SJSA1 (cell line): ENCODE results near the gene ART1. TPM values are rescaled to one million over a fixed set of nuclear protein-coding genes. Genes with fewer than 3 reads are reported as not detected.

ENCODE experiments used
- DNase-seq, 2 experiments: peaks; one replicate each; pipeline ENCODE4 v3.0.0-alpha.2; 2015 to 2020; ENCODE audit warnings: low spot score in 2 of 2, low read depth in 1 of 2
- H3K27ac ChIP-seq: fragments of 250-450 bp; sonication (Bioruptor Pico); 2 replicates; pipeline ENCODE4 v1.5.1; 2020; ENCODE audit warnings: mild to moderate bottlenecking, moderate library complexity
- H3K27me3 ChIP-seq: fragments of 250-450 bp; sonication (Bioruptor Pico); replicated peaks from 2 replicates; pipeline ENCODE4 v1.5.1; 2020; ENCODE audit warnings: mild to moderate bottlenecking, moderate library complexity
- H3K36me3 ChIP-seq: fragments of 250-450 bp; sonication (Bioruptor Pico); 2 replicates; pipeline ENCODE4 v1.5.1; 2020; ENCODE audit warnings: mild to moderate bottlenecking
- H3K4me1 ChIP-seq: fragments of 250-450 bp; sonication (Bioruptor Pico); replicated peaks from 2 replicates; pipeline ENCODE4 v1.6.1; 2021; ENCODE audit warnings: mild to moderate bottlenecking
- H3K4me3 ChIP-seq: fragments of 250-450 bp; sonication (Bioruptor Pico); 2 replicates; pipeline ENCODE4 v1.5.1; 2020; ENCODE audit warnings: mild to moderate bottlenecking
- H3K9me3 ChIP-seq: fragments of 250-450 bp; sonication (Bioruptor Pico); replicated peaks from 2 replicates; pipeline ENCODE4 v1.5.1; 2020; ENCODE audit warnings: mild to moderate bottlenecking
- total RNA-seq: library from RNA; depleted of rRNA; stranded (reverse); fragments of >200 nt; shearing (Covaris generic); gene quantifications from 2 replicates; pipeline ENCODE4 v1.2.3, GENCODE V29; 2014; rRNA removed

Gene ART1
- total RNA-seq, 1 experiment from 2014 or later, result not detected

- H3K27me3 ChIP-seq, result no peaks in the 10 kb centered on the region
- no peak overlapping the region for H3K4me3 ChIP-seq
- no peaks in the 10 kb centered on the region for H3K9me3 ChIP-seq
- no peaks in the 10 kb centered on the region for H3K4me1 ChIP-seq
- DNase-seq, result no peak
- peaks cover 93% of the 10 kb centered on the region for H3K36me3 ChIP-seq
- H3K27ac ChIP-seq, result no peak overlapping the region
Observed at GRCh38 chr11:3684129-3684818, 39.3 kb downstream of the ART1 start.

GRCh38 chr11:3684819-3685172 lies 39.9 kb downstream of the ART1 start:
- H3K4me1 ChIP-seq, result no peaks in the 10 kb centered on the region
- H3K9me3 ChIP-seq, result no peaks in the 10 kb centered on the region
- DNase-seq, result no peak
- H3K4me3 ChIP-seq, result no peak overlapping the region
- peaks cover 93% of the 10 kb centered on the region for H3K36me3 ChIP-seq
- no peaks in the 10 kb centered on the region for H3K27me3 ChIP-seq
- no peak overlapping the region for H3K27ac ChIP-seq

- Histone ChIP-seq H3K4me3 (no peak overlapping the region), H3K4me1 (no peaks in the 10 kb centered on the region), H3K27ac (no peak overlapping the region), H3K27me3 (no peaks in the 10 kb centered on the region), H3K9me3 (no peaks in the 10 kb centered on the region), H3K36me3 (peaks cover 93% of the 10 kb centered on the region)
- no peak for DNase-seq
Observed at GRCh38 chr11:3685923-3686322, 41.0 kb downstream of the ART1 start.

- H3K36me3 ChIP-seq, result peaks cover 93% of the 10 kb centered on the region
Observed at GRCh38 chr11:3686751-3687150, 41.8 kb downstream of the ART1 start.

GRCh38 chr11:3700410-3700809 lies 55.5 kb downstream of the ART1 start:
- H3K4me3 ChIP-seq, result no peak overlapping the region
- H3K27me3 ChIP-seq, result no peaks in the 10 kb centered on the region
- H3K36me3 ChIP-seq, result peaks cover 96% of the 10 kb centered on the region
- no peak for DNase-seq
- H3K9me3 ChIP-seq, result no peaks in the 10 kb centered on the region
- no peaks in the 10 kb centered on the region for H3K4me1 ChIP-seq
- H3K27ac ChIP-seq, result no peak overlapping the region

More at GRCh38 chr11:3686751-3687150, 41.8 kb downstream of the ART1 start:
- no peaks in the 10 kb centered on the region for H3K9me3 ChIP-seq
- DNase-seq, result no peak
- H3K27ac ChIP-seq, result no peak overlapping the region
- no peaks in the 10 kb centered on the region for H3K4me1 ChIP-seq
- H3K27me3 ChIP-seq, result no peaks in the 10 kb centered on the region
- H3K4me3 ChIP-seq, result no peak overlapping the region

- no peaks in the 10 kb centered on the region for H3K27me3 ChIP-seq
- DNase-seq, result no peak
- peaks cover 96% of the 10 kb centered on the region for H3K36me3 ChIP-seq
- H3K9me3 ChIP-seq, result no peaks in the 10 kb centered on the region
- H3K27ac ChIP-seq, result no peak overlapping the region
- no peak overlapping the region for H3K4me3 ChIP-seq
- no peaks in the 10 kb centered on the region for H3K4me1 ChIP-seq
Observed at GRCh38 chr11:3700910-3701309, 56.0 kb downstream of the ART1 start.

- no peak overlapping the region for H3K4me3 ChIP-seq
- H3K27ac ChIP-seq, result no peak overlapping the region
- no peaks in the 10 kb centered on the region for H3K9me3 ChIP-seq
- no peak for DNase-seq
- no peaks in the 10 kb centered on the region for H3K27me3 ChIP-seq
- peaks cover 95% of the 10 kb centered on the region for H3K36me3 ChIP-seq
- H3K4me1 ChIP-seq, result no peaks in the 10 kb centered on the region
Observed at GRCh38 chr11:3703383-3703782, 58.5 kb downstream of the ART1 start.

GRCh38 chr11:3707176-3707575 lies 62.2 kb downstream of the ART1 start:
- no peak for DNase-seq
- no peak overlapping the region for H3K27ac ChIP-seq
- H3K4me1 ChIP-seq, result no peaks in the 10 kb centered on the region
- no peaks in the 10 kb centered on the region for H3K27me3 ChIP-seq
- H3K9me3 ChIP-seq, result no peaks in the 10 kb centered on the region
- no peak overlapping the region for H3K4me3 ChIP-seq
- peaks cover 89% of the 10 kb centered on the region for H3K36me3 ChIP-seq

GRCh38 chr11:3709977-3710376 lies 65.0 kb downstream of the ART1 start:
- Histone ChIP-seq H3K27ac (no peak overlapping the region), H3K36me3 (peaks cover 89% of the 10 kb centered on the region)
- no peak for DNase-seq

GRCh38 chr11:3710485-3711259 lies 65.7 kb downstream of the ART1 start:
- H3K27me3 ChIP-seq, result no peaks in the 10 kb centered on the region
- no peak overlapping the region for H3K4me3 ChIP-seq
- no peaks in the 10 kb centered on the region for H3K4me1 ChIP-seq
- DNase-seq, result no peak
- no peak overlapping the region for H3K27ac ChIP-seq
- H3K36me3 ChIP-seq, result peaks cover 89% of the 10 kb centered on the region
- H3K9me3 ChIP-seq, result no peaks in the 10 kb centered on the region

More at GRCh38 chr11:3709977-3710376, 65.0 kb downstream of the ART1 start:
- H3K27me3 ChIP-seq, result no peaks in the 10 kb centered on the region
- H3K4me1 ChIP-seq, result no peaks in the 10 kb centered on the region
- no peak overlapping the region for H3K4me3 ChIP-seq
- H3K9me3 ChIP-seq, result no peaks in the 10 kb centered on the region

GRCh38 chr11:3712274-3712673 lies 67.3 kb downstream of the ART1 start:
- no peak for DNase-seq
- peaks cover 89% of the 10 kb centered on the region for H3K36me3 ChIP-seq
- no peaks in the 10 kb centered on the region for H3K27me3 ChIP-seq
- H3K27ac ChIP-seq, result no peak overlapping the region
- no peaks in the 10 kb centered on the region for H3K9me3 ChIP-seq
- H3K4me3 ChIP-seq, result no peak overlapping the region
- H3K4me1 ChIP-seq, result no peaks in the 10 kb centered on the region

Other genes with a start within 250 kb of the ART1 start
- not detected in 2 replicates for gene ART5, start 3.1 kb upstream of the ART1 start, total RNA-seq
- gene CHRNA10, start 26.3 kb downstream of the ART1 start, total RNA-seq, result 0.28 and 0.71 TPM in 2 replicates
- 161 and 186 TPM in 2 replicates for gene NUP98, start 152.4 kb downstream of the ART1 start, total RNA-seq
- 6.7 and 16.1 TPM in 2 replicates for gene PGAP2, start 163.4 kb downstream of the ART1 start, total RNA-seq
- 22.1 and 39.9 TPM in 2 replicates for gene RHOG, start 195.8 kb downstream of the ART1 start, total RNA-seq
- gene STIM1, start 210.5 kb downstream of the ART1 start, total RNA-seq, result 87.2 and 99.9 TPM in 2 replicates